Smooth muscle cell (in vitro differentiated cells): ENCODE results near the gene RAB42. TPM values are rescaled to one million over a fixed set of nuclear protein-coding genes. Genes with fewer than 3 reads are reported as not detected.

Experiments used
- DNase-seq: peaks from one replicate; lab custom pipeline; 2025; ENCODE audit not compliant: unreplicated experiment; lab: John Stamatoyannopoulos, UW
- H2AFZ ChIP-seq: fragments of 200-600 bp; sonication (generic); 2 replicates; pipeline ENCODE4 v1.6.0; 2016; ENCODE audit warnings: antibody characterized with exemption, low read depth, mild to moderate bottlenecking
- H3F3A ChIP-seq: fragments of 200-600 bp; sonication (generic); 2 replicates; pipeline ENCODE4 v1.6.0; 2017; ENCODE audit warnings: antibody characterized with exemption, low read depth
- H3K27ac ChIP-seq: fragments of 200-600 bp; sonication (generic); 2 replicates; pipeline ENCODE4 v1.5.1; 2016; ENCODE audit warnings: low read depth, mild to moderate bottlenecking
- H3K27me3 ChIP-seq: fragments of 200-600 bp; sonication (generic); 2 replicates; pipeline ENCODE4 v1.6.1; 2016; ENCODE audit warnings: low read depth, mild to moderate bottlenecking
- H3K36me3 ChIP-seq: fragments of 200-600 bp; sonication (generic); 2 replicates; pipeline ENCODE4 v1.5.1; 2016; ENCODE audit warnings: low read depth
- H3K4me1 ChIP-seq: fragments of 200-600 bp; sonication (generic); 2 replicates; pipeline ENCODE4 v1.5.1; 2016; ENCODE audit warnings: low read depth
- H3K4me2 ChIP-seq: fragments of 200-600 bp; sonication (generic); 2 replicates; pipeline ENCODE4 v1.6.0; 2016; ENCODE audit warnings: mild to moderate bottlenecking
- H3K4me3 ChIP-seq: fragments of 200-600 bp; sonication (generic); 2 replicates; pipeline ENCODE4 v1.5.1; 2016; ENCODE audit warnings: mild to moderate bottlenecking
- H3K79me2 ChIP-seq: fragments of 200-600 bp; sonication (generic); 2 replicates; pipeline ENCODE4 v1.6.0; 2016; ENCODE audit warnings: low read depth, mild to moderate bottlenecking
- H3K9ac ChIP-seq: fragments of 200-600 bp; sonication (generic); 2 replicates; pipeline ENCODE4 v1.6.0; 2016; ENCODE audit warnings: low read depth
- H3K9me3 ChIP-seq: fragments of 200-600 bp; sonication (generic); replicated peaks from 2 replicates; pipeline ENCODE4 v1.5.1; 2016; ENCODE audit warnings: low read depth
- H4K20me1 ChIP-seq: fragments of 200-600 bp; sonication (generic); 2 replicates; pipeline ENCODE4 v1.6.0; 2016; ENCODE audit warnings: low read depth
- WGBS: methylation state at CpG from one replicate; pipeline ENCODE4 v1.1.7; 2016; ENCODE audit warnings: low lambda C conversion rate; 5-methylcytosine and 5-hydroxymethylcytosine counted together
- polyA plus RNA-seq: library from polyadenylated mRNA; unstranded; fragments of >200 nt; fragmentation: Nextera tagmentation; extraction: Ambion mirVana; gene quantifications from 2 replicates; pipeline ENCODE4 v1.2.1, GENCODE V29; 2016
- total RNA-seq: library from RNA; depleted of rRNA; stranded (reverse); fragments of >200 nt; gene quantifications from 2 replicates; pipeline ENCODE4 v1.2.3, GENCODE V29; 2014
- TF ChIP-seq, protein P1 (sequence below): fragments of 200-600 bp; sonication (generic); IDR thresholded peaks from 2 replicates; pipeline ENCODE4 v1.5.1; 2017; ENCODE audit warnings: borderline replicate concordance, mild to moderate bottlenecking, antibody characterized with exemption; ENCODE audit not compliant: insufficient read depth, poor library complexity, severe bottlenecking

The RAB42 gene
- total and polyA plus RNA-seq, 2 experiments from 2014 or later: 8.6 to 9.7 TPM

DNA sequence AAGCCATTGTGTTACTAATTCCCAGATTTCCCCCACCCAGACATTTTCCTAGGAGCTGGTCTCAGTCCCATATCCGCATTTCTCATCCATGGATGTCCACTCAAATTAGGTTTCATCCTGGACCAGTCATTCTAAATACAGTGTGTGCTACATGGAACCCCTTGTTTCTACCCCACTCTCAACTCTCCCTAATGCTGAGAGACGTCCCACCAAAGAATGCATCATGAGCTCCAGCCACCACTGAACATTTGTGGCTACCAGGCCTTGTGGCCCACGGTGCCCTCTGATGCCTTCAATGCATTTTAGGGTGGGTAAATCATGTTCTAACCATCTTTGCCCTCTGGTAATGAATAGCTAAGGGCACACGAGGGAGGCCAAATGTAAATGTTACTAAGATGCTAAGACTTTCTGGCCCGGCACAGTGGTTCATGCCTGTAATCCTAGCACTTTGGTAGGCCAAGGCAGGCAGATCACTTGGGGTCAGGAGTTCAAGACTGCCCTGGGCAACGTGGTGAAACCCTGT lies 13.3 kb upstream of the RAB42 start:
- H3K9me3 ChIP-seq: no peaks in the 10 kb centered on the region
- H3F3A ChIP-seq: peaks cover 38% of the 10 kb centered on the region
- H4K20me1 ChIP-seq: peaks cover 40% of the 10 kb centered on the region
- TF ChIP-seq, protein P1, sequence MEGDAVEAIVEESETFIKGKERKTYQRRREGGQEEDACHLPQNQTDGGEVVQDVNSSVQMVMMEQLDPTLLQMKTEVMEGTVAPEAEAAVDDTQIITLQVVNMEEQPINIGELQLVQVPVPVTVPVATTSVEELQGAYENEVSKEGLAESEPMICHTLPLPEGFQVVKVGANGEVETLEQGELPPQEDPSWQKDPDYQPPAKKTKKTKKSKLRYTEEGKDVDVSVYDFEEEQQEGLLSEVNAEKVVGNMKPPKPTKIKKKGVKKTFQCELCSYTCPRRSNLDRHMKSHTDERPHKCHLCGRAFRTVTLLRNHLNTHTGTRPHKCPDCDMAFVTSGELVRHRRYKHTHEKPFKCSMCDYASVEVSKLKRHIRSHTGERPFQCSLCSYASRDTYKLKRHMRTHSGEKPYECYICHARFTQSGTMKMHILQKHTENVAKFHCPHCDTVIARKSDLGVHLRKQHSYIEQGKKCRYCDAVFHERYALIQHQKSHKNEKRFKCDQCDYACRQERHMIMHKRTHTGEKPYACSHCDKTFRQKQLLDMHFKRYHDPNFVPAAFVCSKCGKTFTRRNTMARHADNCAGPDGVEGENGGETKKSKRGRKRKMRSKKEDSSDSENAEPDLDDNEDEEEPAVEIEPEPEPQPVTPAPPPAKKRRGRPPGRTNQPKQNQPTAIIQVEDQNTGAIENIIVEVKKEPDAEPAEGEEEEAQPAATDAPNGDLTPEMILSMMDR: no peak
- peak overlapping the region; percentile 79 for H3K27ac ChIP-seq
- no peak overlapping the region for H3K4me3 ChIP-seq
- peaks cover 3% of the 10 kb centered on the region for H3K36me3 ChIP-seq
- no peak overlapping the region for H3K9ac ChIP-seq
- WGBS: 93% methylated on average over 6 of the region's 6 CpGs
- peaks cover 25% of the 10 kb centered on the region for H3K79me2 ChIP-seq
- H3K27me3 ChIP-seq: no peaks in the 10 kb centered on the region
- no peak overlapping the region for H3K4me2 ChIP-seq
- no peak for DNase-seq
- peaks cover 24% of the 10 kb centered on the region for H3K4me1 ChIP-seq
- no peak overlapping the region for H2AFZ ChIP-seq

DNA sequence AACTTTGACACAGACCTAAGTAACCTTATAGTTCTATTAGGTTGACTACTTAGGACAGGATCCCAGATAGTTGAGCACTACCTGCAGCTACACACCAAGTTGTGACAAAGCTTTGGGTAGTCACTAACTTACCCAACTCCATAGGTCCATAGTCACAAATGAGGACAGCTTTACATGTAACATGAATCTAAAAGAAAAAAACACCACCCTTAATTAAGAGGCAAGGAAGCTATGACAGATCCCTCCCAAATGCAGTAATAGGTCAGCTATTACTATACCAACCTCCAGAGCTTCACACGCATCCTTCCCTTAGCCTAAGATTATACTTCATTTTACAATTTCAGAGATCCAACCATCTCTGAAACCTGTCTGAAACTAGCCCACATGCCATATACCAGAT lies 12.7 kb upstream of the RAB42 start:
- Histone ChIP-seq H3K36me3 (peaks cover 3% of the 10 kb centered on the region), H3K4me3 (peak overlapping the region; percentile 88), H4K20me1 (peaks cover 40% of the 10 kb centered on the region), H3K4me2 (peak overlapping the region; percentile 97), H3F3A (peaks cover 38% of the 10 kb centered on the region), H3K9me3 (no peaks in the 10 kb centered on the region), H2AFZ (no peak overlapping the region), H3K9ac (no peak overlapping the region), H3K27me3 (no peaks in the 10 kb centered on the region), H3K4me1 (peaks cover 24% of the 10 kb centered on the region), H3K79me2 (peaks cover 25% of the 10 kb centered on the region), H3K27ac (peak overlapping the region; percentile 79)
- TF ChIP-seq, protein P1: no peak
- DNase-seq: no peak
- 83% methylated on average over 1 of the region's 1 CpG for WGBS

DNA sequence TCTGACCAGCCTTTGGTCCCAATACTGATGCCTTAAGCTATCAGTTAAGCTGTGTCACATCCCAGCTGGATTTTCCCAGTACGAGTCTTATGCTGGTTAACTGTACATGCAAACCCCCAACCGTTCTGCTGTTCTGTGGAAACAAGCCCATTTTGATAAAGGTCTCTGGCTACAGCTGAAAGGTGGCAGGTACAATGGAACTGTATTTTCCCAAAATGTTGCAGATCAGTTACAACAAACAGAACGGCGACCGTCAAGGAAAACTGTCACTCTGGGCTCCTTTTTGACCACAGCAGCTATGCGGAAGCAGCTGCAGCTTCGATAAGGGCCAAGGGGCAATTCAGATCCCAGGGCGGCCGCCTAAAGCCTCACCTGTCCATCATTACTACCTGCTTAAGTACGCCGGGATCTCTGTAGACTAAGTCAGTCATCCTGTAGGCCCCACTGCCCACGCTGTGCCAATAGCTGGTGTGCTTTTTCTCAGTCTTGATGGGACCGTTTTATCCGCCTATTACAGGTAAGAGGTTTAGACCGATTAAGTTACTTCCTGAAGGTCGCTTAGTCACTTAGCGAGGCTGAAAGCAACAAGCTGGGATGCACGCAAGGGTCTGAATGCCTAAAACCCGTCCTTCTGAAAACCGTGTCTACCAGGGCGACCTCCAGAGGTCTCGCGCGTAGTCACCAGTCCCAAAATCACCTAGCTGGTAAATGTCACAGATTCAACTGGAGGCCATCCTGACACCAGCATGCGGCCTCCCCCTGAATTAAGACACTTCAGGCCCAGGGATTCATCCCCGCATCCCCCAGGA lies 11.1 kb upstream of the RAB42 start:
- peak overlapping the region; percentile 88 for H3K4me3 ChIP-seq
- no peaks in the 10 kb centered on the region for H3K9me3 ChIP-seq
- H3K4me2 ChIP-seq: peak overlapping the region; percentile 97
- H2AFZ ChIP-seq: no peak overlapping the region
- peaks cover 3% of the 10 kb centered on the region for H3K36me3 ChIP-seq
- H3F3A ChIP-seq: peaks cover 34% of the 10 kb centered on the region
- H3K4me1 ChIP-seq: peaks cover 24% of the 10 kb centered on the region
- no peaks in the 10 kb centered on the region for H3K27me3 ChIP-seq
- DNase-seq: no peak
- H3K9ac ChIP-seq: peak overlapping the region; percentile 81
- peaks cover 40% of the 10 kb centered on the region for H4K20me1 ChIP-seq
- peaks cover 25% of the 10 kb centered on the region for H3K79me2 ChIP-seq
- H3K27ac ChIP-seq: peak overlapping the region; percentile 79
- TF ChIP-seq, protein P1: peak; percentile 13
- whole genome bisulfite sequencing: 2% methylated on average over 26 of the region's 26 CpGs
